ENCODE measurements around the gene TSHZ2.
A peak's percentile ranks its signal among the peaks of the same experiment; 100 is the strongest.

The TSHZ2 gene

GRCh38 chr20:52933867-52934266 lies 38.3 kb upstream of the TSHZ2 start:
- TF ChIP-seq, protein P1, sequence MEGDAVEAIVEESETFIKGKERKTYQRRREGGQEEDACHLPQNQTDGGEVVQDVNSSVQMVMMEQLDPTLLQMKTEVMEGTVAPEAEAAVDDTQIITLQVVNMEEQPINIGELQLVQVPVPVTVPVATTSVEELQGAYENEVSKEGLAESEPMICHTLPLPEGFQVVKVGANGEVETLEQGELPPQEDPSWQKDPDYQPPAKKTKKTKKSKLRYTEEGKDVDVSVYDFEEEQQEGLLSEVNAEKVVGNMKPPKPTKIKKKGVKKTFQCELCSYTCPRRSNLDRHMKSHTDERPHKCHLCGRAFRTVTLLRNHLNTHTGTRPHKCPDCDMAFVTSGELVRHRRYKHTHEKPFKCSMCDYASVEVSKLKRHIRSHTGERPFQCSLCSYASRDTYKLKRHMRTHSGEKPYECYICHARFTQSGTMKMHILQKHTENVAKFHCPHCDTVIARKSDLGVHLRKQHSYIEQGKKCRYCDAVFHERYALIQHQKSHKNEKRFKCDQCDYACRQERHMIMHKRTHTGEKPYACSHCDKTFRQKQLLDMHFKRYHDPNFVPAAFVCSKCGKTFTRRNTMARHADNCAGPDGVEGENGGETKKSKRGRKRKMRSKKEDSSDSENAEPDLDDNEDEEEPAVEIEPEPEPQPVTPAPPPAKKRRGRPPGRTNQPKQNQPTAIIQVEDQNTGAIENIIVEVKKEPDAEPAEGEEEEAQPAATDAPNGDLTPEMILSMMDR (conservative IDR thresholded peaks at IDR 0.05; ENCODE audit: low read length) = no peak
- H3K4me3 ChIP-seq (ENCODE audit: low read length) = no peak overlapping the region
- no peak for DNase-seq (ENCODE audit: low read depth)

GRCh38 chr20:52936351-52937340 lies 35.5 kb upstream of the TSHZ2 start:
- H3K4me3 ChIP-seq (ENCODE audit: low read length) = no peak overlapping the region
- DNase-seq (ENCODE audit: low read depth) = no peak
- TF ChIP-seq, protein P1 (conservative IDR thresholded peaks at IDR 0.05; ENCODE audit: low read length) = no peak

DNA sequence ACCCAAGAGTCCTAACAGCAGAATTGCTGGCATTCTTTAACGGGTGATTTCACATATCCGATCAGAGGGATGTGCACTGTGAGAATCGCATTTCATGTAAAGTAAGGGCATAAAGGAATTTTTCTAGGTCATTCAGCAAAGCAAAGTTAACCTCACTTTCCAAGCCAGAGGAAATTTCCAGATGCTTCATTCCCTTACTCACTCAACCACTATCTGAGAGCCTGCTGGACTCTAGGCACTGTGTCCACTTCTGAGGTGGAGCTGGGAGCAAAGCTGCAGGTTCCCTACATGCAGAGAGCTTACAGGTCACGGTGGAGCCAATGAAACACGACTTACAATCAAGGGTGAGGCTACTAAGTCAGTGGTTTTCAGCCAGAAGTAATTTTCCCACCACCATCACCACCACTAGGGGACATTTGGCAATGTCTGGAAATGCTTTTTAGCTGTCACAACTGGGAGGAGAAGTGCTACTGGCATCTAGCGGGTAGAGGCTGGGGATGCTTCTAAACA lies 34.5 kb upstream of the TSHZ2 start:
- TF ChIP-seq, protein P1 (conservative IDR thresholded peaks at IDR 0.05; ENCODE audit: low read length) = peak; percentile 32
- no peak overlapping the region for H3K4me3 ChIP-seq (ENCODE audit: low read length)
- DNase-seq (ENCODE audit: low read depth) = peak; percentile 27

DNA sequence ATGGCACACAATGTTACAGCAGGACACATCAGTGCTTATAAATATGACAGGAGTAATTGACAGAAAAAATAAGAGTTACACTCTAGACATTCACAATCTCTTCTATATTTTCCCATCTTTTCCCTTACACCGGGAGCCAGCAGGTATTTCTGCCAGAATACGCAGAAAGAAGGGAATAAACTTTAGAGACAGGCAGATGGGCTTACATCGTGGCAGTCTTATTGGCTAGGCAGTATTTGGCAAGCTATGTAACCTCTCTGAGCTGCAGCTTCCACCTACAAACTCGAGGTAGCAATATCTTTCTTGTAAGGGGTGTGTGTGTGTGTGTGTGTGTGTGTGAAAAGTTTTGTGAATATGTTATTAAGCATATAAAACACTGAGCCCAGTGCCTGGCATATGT lies 33.0 kb upstream of the TSHZ2 start:
- TF ChIP-seq, protein P1 (conservative IDR thresholded peaks at IDR 0.05; ENCODE audit: low read length) = no peak
- no peak overlapping the region for H3K4me3 ChIP-seq (ENCODE audit: low read length)
- no peak for DNase-seq (ENCODE audit: low read depth)

- peak; percentile 89 for DNase-seq (ENCODE audit: low read depth)
- TF ChIP-seq, protein P1 (conservative IDR thresholded peaks at IDR 0.05; ENCODE audit: low read length) = no peak
- no peak overlapping the region for H3K4me3 ChIP-seq (ENCODE audit: low read length)
Observed at GRCh38 chr20:52941808-52942207, 30.4 kb upstream of the TSHZ2 start.

GRCh38 chr20:52943185-52943841 lies 28.8 kb upstream of the TSHZ2 start:
- H3K4me3 ChIP-seq (ENCODE audit: low read length) = no peak overlapping the region
- TF ChIP-seq, protein P1 (conservative IDR thresholded peaks at IDR 0.05; ENCODE audit: low read length) = no peak
- DNase-seq (ENCODE audit: low read depth) = peak; percentile 49
